Activated gamma-delta T cell treated with Interleukin-2 at 50 U/mL for 16 hours (primary cell): ENCODE data around the gene ZNF786.
"Not testable (repeated sequence)": the region's sequence is repeated elsewhere in the genome, so short reads cannot be mapped to it uniquely, and the experiment has no call there.

Experiments
- DNase-seq: peaks from one replicate; pipeline ENCODE4 v3.0.0-alpha.2; 2020

Gene ZNF786

GRCh38 chr7:149090397-149091195 lies at the start of gene ZNF786:
Gene ZNF786, minus strand, starts transcription at chr7:149090718. Its CDS starts 78 bp downstream, at chr7:149090640.
- DNase-seq: peak; percentile 92

- no peak for DNase-seq
These were observed 45.6 kb upstream of the ZNF786 start for GRCh38 chr7:149136118-149136517.

- no peak for DNase-seq
These were observed 42.7 kb upstream of the ZNF786 start for GRCh38 chr7:149133028-149133710.

- no peak for DNase-seq
These were observed 40.2 kb upstream of the ZNF786 start for GRCh38 chr7:149130572-149131198.

GRCh38 chr7:149126662-149127266 lies 36.2 kb upstream of the ZNF786 start:
- peak; percentile 53 for DNase-seq

GRCh38 chr7:149125863-149126661 lies 35.5 kb upstream of the ZNF786 start, which contains the start of gene ZNF425:
Gene ZNF425, minus strand, starts transcription at chr7:149126324. Its CDS starts 111 bp downstream, at chr7:149126213.
- DNase-seq: peak; percentile 94

GRCh38 chr7:149125189-149125862 lies 34.8 kb upstream of the ZNF786 start:
- DNase-seq: no peak

- no peak for DNase-seq
These were observed 19.5 kb upstream of the ZNF786 start for GRCh38 chr7:149109969-149110368.

- DNase-seq: no peak
These were observed 14.2 kb upstream of the ZNF786 start for GRCh38 chr7:149104749-149105148.

GRCh38 chr7:149104214-149104613 lies 13.7 kb upstream of the ZNF786 start:
- DNase-seq: no peak

GRCh38 chr7:149103424-149103823 lies 12.9 kb upstream of the ZNF786 start:
- no peak for DNase-seq

GRCh38 chr7:149102666-149103065 lies 12.1 kb upstream of the ZNF786 start:
- no peak for DNase-seq

- no peak for DNase-seq
These were observed 10.3 kb upstream of the ZNF786 start for GRCh38 chr7:149100821-149101220.

GRCh38 chr7:149099058-149099457 lies 8.5 kb upstream of the ZNF786 start:
- DNase-seq: no peak

- no peak for DNase-seq
These were observed 6.6 kb upstream of the ZNF786 start for GRCh38 chr7:149097088-149097487.

- no peak for DNase-seq
These were observed 2.7 kb upstream of the ZNF786 start for GRCh38 chr7:149093228-149093627.

- not testable (repeated sequence) for DNase-seq
These were observed 1.7 kb upstream of the ZNF786 start for GRCh38 chr7:149092244-149092643.

- peak; percentile 11 for DNase-seq
These were observed 3.1 kb downstream of the ZNF786 start for GRCh38 chr7:149087376-149087775.

- DNase-seq: no peak
These were observed 4.7 kb downstream of the ZNF786 start for GRCh38 chr7:149085866-149086265.

GRCh38 chr7:149084407-149084806 lies 6.1 kb downstream of the ZNF786 start:
- no peak for DNase-seq

GRCh38 chr7:149081914-149082313 lies 8.6 kb downstream of the ZNF786 start:
- DNase-seq: no peak

GRCh38 chr7:149077594-149077993 lies 12.9 kb downstream of the ZNF786 start:
- no peak for DNase-seq
